GM12864 (cell line): ENCODE measurements around the gene TK2.

Experiments used
- DNase-seq: peaks from one replicate; pipeline ENCODE4 v3.0.0-alpha.2; 2011; ENCODE audit warnings: low read depth
- H3K4me3 ChIP-seq: 2 replicates; pipeline ENCODE4 v1.5.1; 2011; ENCODE audit warnings: mild to moderate bottlenecking, low read depth, low read length, control low read depth
- CTCF ChIP-seq: IDR thresholded peaks from 2 replicates; pipeline ENCODE4 v1.5.1; 2011; ENCODE audit warnings: low read depth, mild to moderate bottlenecking, moderate library complexity, low read length, control low read depth, inconsistent platforms; ENCODE audit errors: missing control alignments

The TK2 gene

GRCh38 chr16:66562986-66563385 lies 13.1 kb upstream of the TK2 start:
- no peak for DNase-seq
- TF ChIP-seq CTCF = no peak
- no peak overlapping the region for H3K4me3 ChIP-seq

GRCh38 chr16:66562409-66562808 lies 12.5 kb upstream of the TK2 start:
- no peak for DNase-seq
- no peak overlapping the region for H3K4me3 ChIP-seq
- TF ChIP-seq CTCF = no peak

GRCh38 chr16:66561381-66562080 lies 11.6 kb upstream of the TK2 start:
- no peak for DNase-seq
- no peak for TF ChIP-seq CTCF

GRCh38 chr16:66560107-66560506 lies 10.2 kb upstream of the TK2 start:
- DNase-seq = no peak
- H3K4me3 ChIP-seq = no peak overlapping the region
- TF ChIP-seq CTCF = no peak

More at GRCh38 chr16:66561381-66562080, 11.6 kb upstream of the TK2 start:
- H3K4me3 ChIP-seq = no peak overlapping the region

- TF ChIP-seq CTCF = no peak
- H3K4me3 ChIP-seq = no peak overlapping the region
- no peak for DNase-seq
Measured at GRCh38 chr16:66554495-66554894, 4.6 kb upstream of the TK2 start.

- DNase-seq = no peak
- no peak overlapping the region for H3K4me3 ChIP-seq
- no peak for TF ChIP-seq CTCF
Measured at GRCh38 chr16:66554021-66554420, 4.1 kb upstream of the TK2 start.

GRCh38 chr16:66553223-66553622 lies 3.3 kb upstream of the TK2 start:
- H3K4me3 ChIP-seq = peak overlapping the region; percentile 55; the same call in 1 of the 2 replicates
- no peak for DNase-seq
- no peak for TF ChIP-seq CTCF
